Inferior parietal cortex (tissue), 1 donor: ENCODE measurements around the gene ADAMTSL4.
"Not testable (repeated sequence)": the region's sequence is repeated elsewhere in the genome, so short reads cannot be mapped to it uniquely, and the experiment has no call there.

Experiments
- DNase-seq: peaks from one replicate; pipeline ENCODE4 v3.0.0-alpha.2; 2016; ENCODE audit errors: extremely low spot score

Gene ADAMTSL4

GRCh38 chr1:150567341-150567716, 18.1 kb downstream of the ADAMTSL4 start:
- DNase-seq = no peak

- peak; percentile 46 for DNase-seq
Measured at GRCh38 chr1:150567717-150568593, 18.7 kb downstream of the ADAMTSL4 start.

GRCh38 chr1:150568594-150568966, 19.4 kb downstream of the ADAMTSL4 start:
- DNase-seq = no peak

- no peak for DNase-seq
Measured at GRCh38 chr1:150572918-150573647, 23.9 kb downstream of the ADAMTSL4 start.

- DNase-seq = not testable (repeated sequence)
Measured at GRCh38 chr1:150573648-150574071, 24.5 kb downstream of the ADAMTSL4 start.

- DNase-seq = no peak
Measured at GRCh38 chr1:150574260-150575071, 25.3 kb downstream of the ADAMTSL4 start.

GRCh38 chr1:150575072-150575489, 25.9 kb downstream of the ADAMTSL4 start:
- DNase-seq = no peak

- no peak for DNase-seq
Measured at GRCh38 chr1:150575518-150576366, 26.5 kb downstream of the ADAMTSL4 start.

- DNase-seq = no peak
Measured at GRCh38 chr1:150576367-150576711, 27.1 kb downstream of the ADAMTSL4 start.

- DNase-seq = no peak
Measured at GRCh38 chr1:150576794-150577556, 27.8 kb downstream of the ADAMTSL4 start.

- no peak for DNase-seq
Measured at GRCh38 chr1:150577557-150578271, 28.5 kb downstream of the ADAMTSL4 start.

- peak; percentile 57 for DNase-seq
Measured at GRCh38 chr1:150578272-150579109, 29.3 kb downstream of the ADAMTSL4 start.

- peak; percentile 94 for DNase-seq
Measured at GRCh38 chr1:150579110-150579944, 30.1 kb downstream of the ADAMTSL4 start, which contains the start of gene MCL1. Gene MCL1, minus strand, starts transcription at chr1:150579610. Its CDS starts 80 bp downstream, at chr1:150579530.

GRCh38 chr1:150579945-150580642, 30.9 kb downstream of the ADAMTSL4 start:
- no peak for DNase-seq

GRCh38 chr1:150580966-150581365, 31.8 kb downstream of the ADAMTSL4 start:
- not testable (repeated sequence) for DNase-seq

GRCh38 chr1:150581437-150581836, 32.2 kb downstream of the ADAMTSL4 start:
- DNase-seq = not testable (repeated sequence)

- DNase-seq = not testable (repeated sequence)
Measured at GRCh38 chr1:150581962-150582361, 32.8 kb downstream of the ADAMTSL4 start.
